ENCODE results near the gene IGLL1.

Gene IGLL1

DNA sequence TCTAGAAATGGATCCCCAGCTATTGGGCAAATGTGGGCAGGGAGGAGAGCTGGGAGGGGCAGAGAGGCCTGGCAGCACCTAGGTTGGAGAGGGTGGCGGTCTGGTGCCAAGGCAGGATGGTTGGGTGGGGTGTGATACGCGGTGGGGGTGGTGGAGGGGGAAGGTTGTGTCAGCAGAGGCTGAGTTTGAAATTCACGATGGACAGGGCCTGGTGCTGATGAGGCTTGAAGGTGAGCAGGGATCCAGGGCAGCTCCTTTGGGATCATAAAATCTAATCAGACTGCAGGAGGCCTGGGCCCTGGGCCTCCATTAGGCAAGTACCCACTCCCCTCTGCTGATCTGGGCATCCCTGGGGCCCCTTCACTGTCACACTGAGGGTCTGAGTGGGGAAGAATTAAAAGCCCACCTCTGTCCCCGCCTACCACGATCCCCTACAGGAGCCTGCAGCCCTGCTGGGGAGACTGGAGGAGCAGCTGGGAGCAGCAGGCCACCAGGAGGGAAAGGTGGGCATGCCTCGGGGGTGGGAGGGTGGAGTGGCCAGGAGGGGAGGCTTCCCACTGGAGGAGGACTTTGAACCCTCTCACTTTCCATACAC lies 24.0 kb downstream of the IGLL1 start:
- TF ChIP-seq, protein P1, sequence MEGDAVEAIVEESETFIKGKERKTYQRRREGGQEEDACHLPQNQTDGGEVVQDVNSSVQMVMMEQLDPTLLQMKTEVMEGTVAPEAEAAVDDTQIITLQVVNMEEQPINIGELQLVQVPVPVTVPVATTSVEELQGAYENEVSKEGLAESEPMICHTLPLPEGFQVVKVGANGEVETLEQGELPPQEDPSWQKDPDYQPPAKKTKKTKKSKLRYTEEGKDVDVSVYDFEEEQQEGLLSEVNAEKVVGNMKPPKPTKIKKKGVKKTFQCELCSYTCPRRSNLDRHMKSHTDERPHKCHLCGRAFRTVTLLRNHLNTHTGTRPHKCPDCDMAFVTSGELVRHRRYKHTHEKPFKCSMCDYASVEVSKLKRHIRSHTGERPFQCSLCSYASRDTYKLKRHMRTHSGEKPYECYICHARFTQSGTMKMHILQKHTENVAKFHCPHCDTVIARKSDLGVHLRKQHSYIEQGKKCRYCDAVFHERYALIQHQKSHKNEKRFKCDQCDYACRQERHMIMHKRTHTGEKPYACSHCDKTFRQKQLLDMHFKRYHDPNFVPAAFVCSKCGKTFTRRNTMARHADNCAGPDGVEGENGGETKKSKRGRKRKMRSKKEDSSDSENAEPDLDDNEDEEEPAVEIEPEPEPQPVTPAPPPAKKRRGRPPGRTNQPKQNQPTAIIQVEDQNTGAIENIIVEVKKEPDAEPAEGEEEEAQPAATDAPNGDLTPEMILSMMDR (IDR thresholded peaks at IDR 0.05; ENCODE audit: insufficient read depth, missing control alignments): no peak
- DNase-seq (ENCODE audit: insufficient read length, low spot score) (peak; percentile 8), FAIRE-seq (no peak)

DNA sequence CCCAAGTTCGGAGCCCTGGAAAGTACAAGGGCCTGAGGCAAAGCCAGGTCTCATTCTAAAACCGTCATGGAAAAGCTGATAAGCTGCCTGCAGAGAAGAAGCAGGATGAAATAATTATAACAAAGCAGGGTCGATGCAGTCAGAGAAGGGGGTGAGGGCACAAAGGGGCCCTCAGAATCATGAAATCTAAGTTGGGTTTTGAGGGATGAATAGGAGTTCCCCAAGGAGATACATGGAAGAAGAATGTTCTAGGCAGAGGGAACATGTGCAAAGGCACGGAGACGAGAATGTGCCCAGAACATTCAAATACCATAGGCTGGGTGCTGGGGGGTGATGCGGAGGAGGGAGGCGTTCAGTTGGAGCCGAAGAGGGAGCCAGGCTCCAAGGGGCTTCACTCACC lies 25.0 kb downstream of the IGLL1 start:
- DNase-seq (ENCODE audit: insufficient read length, low spot score) (no peak), FAIRE-seq (no peak)
- TF ChIP-seq, protein P1 (IDR thresholded peaks at IDR 0.05; ENCODE audit: insufficient read depth, missing control alignments): no peak

DNA sequence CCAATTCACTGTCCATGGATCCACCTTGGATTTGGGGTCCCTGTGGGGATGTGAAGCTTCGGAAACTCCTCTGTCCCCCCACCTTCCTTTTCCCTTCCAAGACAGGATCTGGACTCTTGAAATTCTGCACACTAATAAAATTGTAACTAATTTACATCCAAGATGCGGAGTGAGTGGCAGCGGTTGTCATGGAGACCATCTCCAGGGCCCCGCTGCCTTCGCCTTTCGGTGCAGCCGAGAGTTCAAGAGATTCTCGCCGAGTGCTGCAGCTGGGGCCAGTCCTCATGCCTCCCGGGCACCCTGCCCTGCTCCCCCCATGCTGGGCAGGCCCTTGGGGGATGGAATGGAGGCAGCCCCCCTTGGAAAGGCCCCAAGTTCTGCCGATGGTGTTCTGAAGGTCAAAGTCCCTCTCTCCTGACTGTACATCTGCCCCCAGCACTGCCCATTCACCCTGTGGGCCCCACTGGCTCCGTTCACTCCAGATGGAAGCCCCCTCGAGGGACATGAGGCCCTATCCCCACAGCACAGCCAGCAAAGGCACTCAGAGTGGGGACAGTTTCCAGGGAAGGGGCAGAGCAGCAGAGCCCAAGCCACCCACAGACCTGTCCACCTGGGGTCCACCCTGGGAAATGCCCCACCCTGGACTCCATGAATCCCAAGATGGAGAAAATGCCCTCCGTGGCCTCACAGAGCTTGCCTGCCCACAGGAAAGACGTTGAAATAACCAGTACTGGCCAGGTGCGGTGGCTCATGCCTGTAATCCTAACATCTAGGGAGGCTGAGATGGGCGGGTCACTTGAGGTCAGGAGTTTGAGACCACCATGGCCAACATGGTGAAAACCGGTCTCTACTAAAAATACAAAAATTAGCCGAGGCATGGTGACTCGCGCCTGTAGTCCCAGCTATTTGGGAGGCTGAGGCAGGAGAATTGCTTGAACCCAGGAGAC lies 25.9 kb downstream of the IGLL1 start:
- FAIRE-seq (no peak), DNase-seq (ENCODE audit: insufficient read length, low spot score) (no peak)
- TF ChIP-seq, protein P1 (IDR thresholded peaks at IDR 0.05; ENCODE audit: insufficient read depth, missing control alignments): no peak

DNA sequence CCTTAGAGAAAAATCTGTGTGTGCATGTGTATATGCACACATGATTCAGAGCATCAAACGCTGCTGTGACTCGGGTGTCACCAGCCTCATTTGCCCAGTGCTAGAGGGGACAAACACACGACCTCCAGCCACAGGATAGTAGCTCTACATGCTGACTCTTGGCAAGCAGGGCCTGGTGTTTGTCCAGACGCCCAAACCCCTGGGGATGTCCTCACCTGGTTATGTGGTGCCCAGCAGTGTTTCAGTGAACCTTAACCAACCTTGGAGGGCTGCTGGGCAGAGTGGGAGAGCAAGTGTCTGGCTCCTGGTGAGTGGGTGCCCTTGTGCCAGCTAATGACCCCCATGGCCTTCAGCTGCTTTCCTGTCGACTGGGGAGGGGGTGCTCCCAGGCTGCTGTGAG lies 26.7 kb downstream of the IGLL1 start:
- no peak for DNase-seq (ENCODE audit: insufficient read length, low spot score)
- TF ChIP-seq, protein P1 (IDR thresholded peaks at IDR 0.05; ENCODE audit: insufficient read depth, missing control alignments): no peak
- FAIRE-seq: no peak

DNA sequence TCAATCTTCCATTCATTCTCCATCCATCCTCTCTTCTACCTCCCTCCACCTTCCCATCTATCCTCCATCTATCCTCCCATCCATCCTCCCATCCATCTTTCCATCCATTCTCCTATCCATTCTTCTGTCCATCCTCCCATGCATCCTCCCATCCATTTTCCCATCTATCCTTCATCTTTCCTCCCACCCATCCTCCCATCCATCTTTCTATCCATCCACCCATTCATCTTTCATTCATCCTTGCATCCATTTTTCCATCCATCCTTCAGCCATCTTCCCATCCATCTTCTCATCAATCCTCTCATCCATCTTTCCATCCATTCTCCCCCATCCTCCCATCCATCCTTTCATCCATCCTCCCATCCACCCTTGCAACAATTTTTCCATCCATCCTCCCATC lies 27.5 kb downstream of the IGLL1 start:
- FAIRE-seq (no peak), DNase-seq (ENCODE audit: insufficient read length, low spot score) (peak; percentile 2)
- TF ChIP-seq, protein P1 (IDR thresholded peaks at IDR 0.05; ENCODE audit: insufficient read depth, missing control alignments): no peak

DNA sequence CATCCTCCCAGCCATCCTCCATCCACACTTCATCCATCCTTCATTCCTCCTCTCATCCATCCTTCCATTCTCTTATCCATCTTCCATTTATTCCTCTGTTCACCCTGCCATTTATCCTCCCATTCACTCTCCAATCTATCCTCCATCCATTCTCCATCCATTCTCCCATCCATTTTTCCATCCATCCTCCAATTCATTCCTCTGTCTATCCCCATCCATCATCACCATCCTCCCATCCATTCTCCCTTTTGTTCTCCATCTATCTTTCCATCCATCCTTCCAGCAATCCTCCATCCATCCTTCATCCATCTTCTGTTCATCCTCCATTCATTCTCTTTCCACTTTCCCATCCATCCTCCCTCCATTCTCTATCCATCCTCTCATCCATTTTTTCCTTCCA lies 28.7 kb downstream of the IGLL1 start:
- TF ChIP-seq, protein P1 (IDR thresholded peaks at IDR 0.05; ENCODE audit: insufficient read depth, missing control alignments): no peak
- FAIRE-seq: no peak
- no peak for DNase-seq (ENCODE audit: insufficient read length, low spot score)

All from D721Med (cell line).